NOMO-1 treated with DMSO at 0.1 percent for 48 hours (cell line): Measurements from ENCODE around the gene POLK.

Experiments used
- DNase-seq: peaks from one replicate; lab custom pipeline; 2025; ENCODE audit not compliant: unreplicated experiment; lab: John Stamatoyannopoulos, UW

The POLK gene

GRCh38 chr5:75639535-75640311 lies 128.0 kb downstream of the POLK start:
- DNase-seq: no peak

DNA sequence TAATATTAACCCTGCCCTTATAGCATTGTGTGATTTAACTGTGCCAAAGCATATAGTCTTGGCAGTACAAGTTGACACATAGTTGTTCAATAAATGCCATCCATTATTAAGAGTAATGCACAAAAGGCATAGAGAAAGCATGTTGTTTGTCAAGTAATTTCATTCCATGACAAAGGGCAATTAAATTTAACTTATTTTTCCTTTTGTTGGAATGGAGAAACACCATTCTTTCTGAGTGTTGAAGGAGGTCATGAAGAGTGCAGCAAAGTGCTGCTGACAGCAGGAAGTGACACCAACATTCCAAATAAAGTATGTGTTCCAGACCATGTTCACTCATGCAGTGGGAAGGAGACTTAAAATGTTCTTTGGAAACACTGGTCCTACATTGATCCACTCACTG lies 128.7 kb downstream of the POLK start:
- DNase-seq: no peak

DNA sequence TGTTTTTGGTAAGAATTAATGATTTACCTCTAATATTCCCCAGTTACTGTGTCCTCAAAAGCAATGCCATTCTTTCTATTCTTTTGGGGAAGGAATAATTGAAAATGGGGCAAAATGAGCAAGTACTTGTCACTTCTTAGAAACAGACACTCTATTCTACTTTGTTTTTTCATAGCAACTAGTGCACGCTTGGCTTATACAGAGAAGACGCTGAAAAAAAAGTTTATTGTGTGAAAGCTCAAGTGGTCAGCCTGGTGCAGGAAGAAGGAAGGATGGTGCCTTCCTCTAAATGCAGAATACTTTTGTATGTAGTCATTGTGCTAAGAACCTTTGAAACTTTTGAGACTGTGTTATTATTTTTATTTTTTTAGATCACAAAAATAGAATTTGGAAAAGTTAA lies 129.1 kb downstream of the POLK start:
- no peak for DNase-seq

DNA sequence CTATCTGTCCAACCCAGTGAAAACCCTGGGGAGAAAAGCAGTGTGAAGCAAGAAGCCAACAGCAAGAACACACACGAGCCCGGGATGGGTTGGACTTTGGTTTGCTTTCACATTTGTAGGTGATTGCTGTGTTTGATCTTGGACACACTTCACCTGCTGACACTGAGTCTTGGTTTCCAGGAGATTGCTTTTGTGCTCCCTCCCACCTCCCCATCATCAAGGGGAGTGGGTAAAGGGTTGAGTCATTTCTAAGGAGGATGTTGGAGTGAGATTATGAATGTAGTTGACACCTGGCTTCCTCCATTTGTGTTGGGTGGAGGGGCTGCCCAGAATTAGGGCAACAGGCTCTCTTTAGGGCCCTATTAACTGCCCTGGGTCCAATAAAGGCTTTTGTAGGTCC lies 137.0 kb downstream of the POLK start:
- no peak for DNase-seq
